GM10248 (cell line): ENCODE measurements around the gene NCEH1.

Experiments
- CTCF ChIA-PET: fragments of 300-600 bp; sonication (Branson Sonifier 250); formaldehyde crosslinking; extraction: SDS; loops from one replicate; lab custom pipeline; 2021; ENCODE audit warnings: antibody characterized with exemption; lab: Yijun Ruan, JAX
- POLR2A ChIA-PET: fragments of 350-650 bp; sonication (Branson Sonifier 250); formaldehyde crosslinking; extraction: SDS; loops from one replicate; lab custom pipeline; 2020; ENCODE audit warnings: antibody characterized with exemption; lab: Yijun Ruan, JAX
- DNase-seq: peaks from one replicate; pipeline ENCODE4 v3.0.0; 2012; ENCODE audit errors: extremely low spot score
- CTCF ChIP-seq: IDR thresholded peaks from 2 replicates; pipeline ENCODE4 v1.5.1; 2012; ENCODE audit warnings: mild to moderate bottlenecking, low read depth; ENCODE audit errors: extremely low read depth, missing control alignments, control extremely low read depth

Gene NCEH1

DNA sequence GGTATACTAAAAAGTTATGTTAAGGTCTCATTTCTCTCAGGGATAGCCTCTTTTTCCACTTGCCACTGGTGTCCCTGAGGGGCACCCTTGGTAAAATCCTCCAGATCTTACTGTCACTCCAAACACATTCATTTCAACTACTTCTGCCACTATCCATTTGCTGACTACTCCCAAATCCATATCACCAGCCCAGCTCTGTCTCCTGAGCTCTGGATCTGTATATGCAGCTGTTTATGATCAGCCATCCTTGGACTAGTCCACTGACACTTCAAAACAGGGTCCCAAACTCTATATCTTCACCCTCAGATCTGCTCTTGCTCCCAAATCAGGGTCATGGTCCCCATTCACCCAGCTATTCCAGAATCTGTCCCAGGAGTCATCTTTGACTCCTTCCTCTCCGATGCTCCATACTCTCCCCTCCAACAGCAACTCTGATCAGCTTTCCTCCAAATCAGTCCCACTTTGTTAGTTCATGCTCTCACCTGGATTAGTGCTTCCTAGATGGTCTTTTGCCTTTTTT lies 9.9 kb downstream of the NCEH1 start:
- TF ChIP-seq CTCF: no peak
- CTCF ChIA-PET: interaction anchor here (1.4 to 3.8 kb wide), 4 partner anchors 10 to 50 kb away, joined by 4 to 22 read pairs (median 8); partner anchors contain the start of genes ECT2 and NCEH1
- no peak for DNase-seq
- POLR2A ChIA-PET: no interaction called here

- no peak for DNase-seq
- POLR2A ChIA-PET: no interaction called here
- CTCF ChIA-PET: interaction anchor here (1.4 to 3.8 kb wide), 4 partner anchors 10 to 50 kb away, joined by 4 to 22 read pairs (median 8); partner anchors contain the start of genes ECT2 and NCEH1
- TF ChIP-seq CTCF: no peak
Measured at GRCh38 chr3:172700256-172700655, 10.6 kb downstream of the NCEH1 start.

- CTCF ChIA-PET: interaction anchor here (1.1 to 3.8 kb wide), 2 partner anchors 12 to 23 kb away, joined by 4 to 22 read pairs; partner anchors contain the start of gene NCEH1
Measured at GRCh38 chr3:172699031-172699430, 11.8 kb downstream of the NCEH1 start.

DNA sequence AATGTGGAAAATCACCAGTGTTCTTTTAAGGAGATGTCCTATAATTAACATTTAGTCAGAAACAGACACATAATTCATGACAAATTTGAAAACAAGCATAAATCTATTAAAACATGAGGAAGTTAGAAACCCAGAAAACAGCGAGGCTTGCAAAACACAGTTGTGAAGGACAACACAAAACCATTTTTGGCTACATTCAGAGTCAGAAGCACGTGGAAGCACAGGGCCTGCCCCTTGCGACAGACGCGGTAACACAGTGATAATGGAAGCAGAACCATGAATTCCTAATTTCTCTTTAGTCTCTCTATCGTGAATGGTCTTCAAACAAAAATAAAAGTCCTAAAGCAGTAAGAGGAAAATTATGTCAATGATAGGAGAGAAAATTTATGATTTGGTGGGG lies 12.2 kb downstream of the NCEH1 start:
- ChIA-PET CTCF (interaction anchor here (3.8 kb wide), 1 partner anchor 13 kb away, joined by 17 read pairs; no protein-coding TSS in a partner anchor), POLR2A (no interaction called here)
- TF ChIP-seq CTCF: no peak
- no peak for DNase-seq

More at GRCh38 chr3:172699031-172699430, 11.8 kb downstream of the NCEH1 start:
- DNase-seq: no peak
- TF ChIP-seq CTCF: no peak
- POLR2A ChIA-PET: no interaction called here

DNA sequence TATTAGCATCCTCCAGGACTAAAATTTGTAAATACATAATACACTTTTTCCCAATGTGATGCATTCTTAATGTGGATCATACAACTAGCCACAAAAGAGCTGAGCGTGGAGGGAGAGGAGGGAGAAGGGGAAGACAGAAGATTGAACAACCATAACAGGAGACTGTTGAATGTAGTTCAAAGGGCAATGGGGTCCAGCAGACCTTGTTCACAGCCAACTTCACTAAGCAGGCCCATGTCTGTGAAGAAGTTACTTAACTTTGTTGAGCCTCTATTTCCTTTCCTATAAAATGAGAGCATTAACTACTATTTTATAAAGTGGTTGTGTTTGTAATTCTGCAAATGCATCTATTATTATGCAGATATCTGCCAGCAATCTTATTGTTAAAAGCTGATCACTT lies 13.3 kb downstream of the NCEH1 start:
- DNase-seq: no peak
- POLR2A ChIA-PET: no interaction called here
- CTCF ChIA-PET: interaction anchor here (1.3 to 3.8 kb wide), 5 partner anchors 12 to 25 kb away, joined by 5 to 20 read pairs (median 8); partner anchors contain the start of gene NCEH1
- TF ChIP-seq CTCF: no peak

GRCh38 chr3:172696357-172696756 lies 14.5 kb downstream of the NCEH1 start:
- ChIA-PET POLR2A (no interaction called here), CTCF (interaction anchor here (0.6 to 3.8 kb wide), 7 partner anchors 10 to 28 kb away, joined by 3 to 20 read pairs (median 7); partner anchors contain the start of gene NCEH1)
- no peak for TF ChIP-seq CTCF
- no peak for DNase-seq
